NCI-H1105 (cell line): ENCODE results near the gene AFF3.

Source experiments
- DNase-seq: peaks from one replicate; lab custom pipeline; 2025; lab: John Stamatoyannopoulos, UW

The AFF3 gene

GRCh38 chr2:100043081-100043890, 99.1 kb downstream of the AFF3 start:
- no peak for DNase-seq

GRCh38 chr2:100042562-100042961, 99.8 kb downstream of the AFF3 start:
- no peak for DNase-seq

- no peak for DNase-seq
Measured at GRCh38 chr2:100041946-100042345, 100.4 kb downstream of the AFF3 start.

GRCh38 chr2:100041385-100041784, 101.0 kb downstream of the AFF3 start:
- no peak for DNase-seq

- no peak for DNase-seq
Measured at GRCh38 chr2:100040906-100041305, 101.5 kb downstream of the AFF3 start.

- DNase-seq = no peak
Measured at GRCh38 chr2:100039291-100039980, 103.0 kb downstream of the AFF3 start.

GRCh38 chr2:100038011-100038410, 104.4 kb downstream of the AFF3 start:
- no peak for DNase-seq

- DNase-seq = peak; percentile 47
Measured at GRCh38 chr2:100036793-100037192, 105.6 kb downstream of the AFF3 start.

GRCh38 chr2:100036026-100036425, 106.4 kb downstream of the AFF3 start:
- DNase-seq = no peak

GRCh38 chr2:100034431-100034830, 108.0 kb downstream of the AFF3 start:
- no peak for DNase-seq

GRCh38 chr2:100033976-100034375, 108.4 kb downstream of the AFF3 start:
- no peak for DNase-seq

GRCh38 chr2:100031604-100032003, 110.8 kb downstream of the AFF3 start:
- no peak for DNase-seq

- DNase-seq = no peak
Measured at GRCh38 chr2:100029460-100029859, 112.9 kb downstream of the AFF3 start.

GRCh38 chr2:100021791-100022340, 120.5 kb downstream of the AFF3 start:
- no peak for DNase-seq

- no peak for DNase-seq
Measured at GRCh38 chr2:100019499-100019898, 122.9 kb downstream of the AFF3 start.

- DNase-seq = no peak
Measured at GRCh38 chr2:100018341-100019193, 123.8 kb downstream of the AFF3 start.

- DNase-seq = no peak
Measured at GRCh38 chr2:100017633-100018032, 124.8 kb downstream of the AFF3 start.

- DNase-seq = no peak
Measured at GRCh38 chr2:100016756-100017155, 125.6 kb downstream of the AFF3 start.

- no peak for DNase-seq
Measured at GRCh38 chr2:100015849-100016248, 126.5 kb downstream of the AFF3 start.

GRCh38 chr2:100013892-100014677, 128.3 kb downstream of the AFF3 start:
- no peak for DNase-seq

- no peak for DNase-seq
Measured at GRCh38 chr2:100012561-100012960, 129.8 kb downstream of the AFF3 start.
